Fibroblast of lung (primary cell): ENCODE data around the gene ECHS1. TPM values are rescaled to one million over a fixed set of nuclear protein-coding genes. Genes with fewer than 3 reads are reported as not detected.

Experiments
- DNase-seq, 2 donors: peaks; one replicate each; pipeline versions ENCODE4 v3.0.0 to v3.0.0-alpha.2; 2010; ENCODE audit warnings: low read depth in 2 of 2
- H2AFZ ChIP-seq: 2 replicates; pipeline ENCODE4 v1.5.1; 2012; ENCODE audit warnings: low read length, control low read depth, inconsistent platforms
- H3K27ac ChIP-seq: 2 replicates; pipeline ENCODE4 v1.5.1; 2011; ENCODE audit warnings: low read length, control low read depth; ENCODE audit not compliant: insufficient read depth
- H3K27me3 ChIP-seq: 2 replicates; pipeline ENCODE4 v1.5.1; 2011; ENCODE audit warnings: mild to moderate bottlenecking, low read length; ENCODE audit not compliant: control insufficient read depth, insufficient read depth
- H3K36me3 ChIP-seq: 2 replicates; pipeline ENCODE4 v1.5.1; 2011; ENCODE audit warnings: low read length; ENCODE audit not compliant: control insufficient read depth, insufficient read depth
- H3K4me1 ChIP-seq: 2 replicates; pipeline ENCODE4 v1.5.1; 2011; ENCODE audit warnings: low read length; ENCODE audit not compliant: control insufficient read depth, insufficient read depth; ENCODE audit errors: extremely low read depth
- H3K4me2 ChIP-seq: 2 replicates; pipeline ENCODE4 v1.5.1; 2011; ENCODE audit warnings: low read length, control low read depth; ENCODE audit not compliant: insufficient read depth; ENCODE audit errors: extremely low read depth
- H3K4me3 ChIP-seq, 4 experiments: fragments of 200-600 bp in 1 of 4; sonication (generic) in 1 of 4; replicated peaks in 1 of 4; 2 replicates each; pipeline ENCODE4 v1.5.1; 2011 to 2016; ENCODE audit warnings: low read length in 4 of 4, low read depth in 3 of 4, mild to moderate bottlenecking in 3 of 4, control low read depth in 2 of 4, inconsistent platforms in 1 of 4, mixed read lengths in 1 of 4; ENCODE audit not compliant: insufficient read depth in 1 of 4; ENCODE audit errors: control extremely low read depth in 1 of 4
- H3K79me2 ChIP-seq: 2 replicates; pipeline ENCODE4 v1.5.1; 2012; ENCODE audit warnings: mild to moderate bottlenecking, low read length, inconsistent platforms; ENCODE audit not compliant: control insufficient read depth, insufficient read depth
- H3K9ac ChIP-seq: 2 replicates; pipeline ENCODE4 v1.5.1; 2011; ENCODE audit warnings: mild to moderate bottlenecking, low read length, control low read depth; ENCODE audit not compliant: insufficient read depth
- H3K9me3 ChIP-seq: 2 replicates; pipeline ENCODE4 v1.5.1; 2012; ENCODE audit warnings: low read depth, low read length; ENCODE audit not compliant: control insufficient read depth, insufficient read depth
- H4K20me1 ChIP-seq: 2 replicates; pipeline ENCODE4 v1.5.1; 2011; ENCODE audit warnings: low read length; ENCODE audit not compliant: control insufficient read depth, insufficient read depth; ENCODE audit errors: extremely low read depth
- CTCF ChIP-seq, 2 donors: IDR thresholded peaks in 1 of 2; conservative IDR thresholded peaks in 1 of 2; 1 replicate in 1 of 2; 2 replicates in 1 of 2; pipeline ENCODE4 v1.5.1; 2011 to 2012; ENCODE audit warnings: low read length in 2 of 2, control low read depth in 1 of 2, inconsistent platforms in 1 of 2, low read depth in 1 of 2, mild to moderate bottlenecking in 1 of 2
- EZH2 ChIP-seq: IDR thresholded peaks from 2 replicates; pipeline ENCODE4 v1.5.1; 2012; ENCODE audit warnings: low read length, control low read depth, mild to moderate bottlenecking; ENCODE audit errors: missing control alignments
- polyA plus RNA-seq, 2 donors: library from polyadenylated mRNA; depleted of rRNA in 1 of 2; stranded (reverse) in 1 of 2; unstranded in 1 of 2; fragments of >200 nt; gene quantifications; 2 replicates each; pipeline ENCODE4 v1.2.1, GENCODE V29; 2011 to 2012; ENCODE audit warnings: missing spikeins in 1 of 2
- total RNA-seq: library from RNA; depleted of rRNA; stranded (reverse); fragments of >200 nt; gene quantifications from 2 replicates; pipeline ENCODE4 v1.2.1, GENCODE V29; 2014

Gene ECHS1
- total and polyA plus RNA-seq, 2 donors (not counting 1 experiment from before 2014, with no cell fraction given) = 63.9 to 71.9 TPM

- Histone ChIP-seq H3K9ac (no peak overlapping the region), H3K79me2 (no peaks in the 10 kb centered on the region), H3K36me3 (no peaks in the 10 kb centered on the region), H3K4me2 (no peak overlapping the region), H3K9me3 (no peaks in the 10 kb centered on the region), H3K27me3 (no peaks in the 10 kb centered on the region), H3K4me3 (no peak overlapping the region), H2AFZ (no peak overlapping the region), H3K27ac (no peak overlapping the region), H3K4me1 (no peaks in the 10 kb centered on the region), H4K20me1 (no peaks in the 10 kb centered on the region)
- DNase-seq = no peak
- TF ChIP-seq CTCF (conservative IDR thresholded peaks at IDR 0.05 in 1 of 2, IDR thresholded peaks at IDR 0.05 in 1 of 2; ENCODE audit: low read depth in 1 of 2, low read length in 2 of 2) = no peak
- TF ChIP-seq EZH2 = no peak
Measured at GRCh38 chr10:133351408-133352318, 21.5 kb downstream of the ECHS1 start.

GRCh38 chr10:133350950-133351329 lies 22.2 kb downstream of the ECHS1 start:
- Histone ChIP-seq H4K20me1 (no peaks in the 10 kb centered on the region), H2AFZ (no peak overlapping the region)

More at GRCh38 chr10:133350950-133351329, 22.2 kb downstream of the ECHS1 start:
- TF ChIP-seq CTCF (conservative IDR thresholded peaks at IDR 0.05 in 1 of 2, IDR thresholded peaks at IDR 0.05 in 1 of 2; ENCODE audit: low read depth in 1 of 2, low read length in 2 of 2) (no peak), EZH2 (no peak)
- no peak overlapping the region for H3K4me2 ChIP-seq
- H3K9me3 ChIP-seq = no peaks in the 10 kb centered on the region
- H3K27me3 ChIP-seq = no peaks in the 10 kb centered on the region
- no peak overlapping the region for H3K9ac ChIP-seq
- H3K79me2 ChIP-seq = no peaks in the 10 kb centered on the region
- no peak overlapping the region for H3K4me3 ChIP-seq
- no peaks in the 10 kb centered on the region for H3K4me1 ChIP-seq
- H3K36me3 ChIP-seq = no peaks in the 10 kb centered on the region
- no peak for DNase-seq
- H3K27ac ChIP-seq = no peak overlapping the region
